GM23338 (cell line): ENCODE measurements around the gene GRIN2A. TPM values are rescaled to one million over a fixed set of nuclear protein-coding genes. Genes with fewer than 3 reads are reported as not detected.

Experiments
- ATAC-seq: fragments of 200-7000 bp; cut with Tn5 transposase; 3 replicates; pipeline ENCODE4 v1.9.1; 2020
- DNase-seq: peaks from one replicate; pipeline ENCODE4 v3.0.0-alpha.2; 2015; ENCODE audit warnings: low spot score
- H2AFZ ChIP-seq: fragments of 200-600 bp; sonication (generic); 2 replicates; pipeline ENCODE4 v1.8.0; 2016; ENCODE audit warnings: antibody characterized with exemption, mild to moderate bottlenecking, moderate library complexity
- H3F3A ChIP-seq: fragments of 200-600 bp; sonication (generic); replicated peaks from 2 replicates; pipeline ENCODE4 v1.8.0; 2017; ENCODE audit warnings: antibody characterized with exemption, mixed run types, low read depth
- H3K27ac ChIP-seq: fragments of 200-600 bp; sonication (generic); 2 replicates; pipeline ENCODE4 v1.6.1; 2016; ENCODE audit warnings: low read depth
- H3K27me3 ChIP-seq: fragments of 200-600 bp; sonication (generic); 2 replicates; pipeline ENCODE4 v1.8.0; 2016; ENCODE audit warnings: mild to moderate bottlenecking, mixed run types, moderate library complexity; ENCODE audit not compliant: insufficient read depth
- H3K36me3 ChIP-seq: fragments of 200-600 bp; sonication (generic); 2 replicates; pipeline ENCODE4 v1.8.0; 2016; ENCODE audit warnings: mild to moderate bottlenecking; ENCODE audit not compliant: insufficient read depth
- H3K4me1 ChIP-seq: fragments of 200-600 bp; sonication (generic); 2 replicates; pipeline ENCODE4 v1.8.0; 2016; ENCODE audit warnings: mild to moderate bottlenecking, moderate library complexity; ENCODE audit not compliant: insufficient read depth
- H3K4me2 ChIP-seq: fragments of 200-600 bp; sonication (generic); 2 replicates; pipeline ENCODE4 v1.7.1; 2017; ENCODE audit warnings: mixed run types
- H3K4me3 ChIP-seq: fragments of 200-600 bp; sonication (generic); 2 replicates; pipeline ENCODE4 v1.6.1; 2016; ENCODE audit warnings: mixed run types
- H3K79me2 ChIP-seq: fragments of 200-600 bp; sonication (generic); replicated peaks from 2 replicates; pipeline ENCODE4 v1.8.0; 2017; ENCODE audit warnings: mild to moderate bottlenecking; ENCODE audit not compliant: insufficient read depth
- H3K9me2 ChIP-seq: fragments of 200-600 bp; sonication (generic); 2 replicates; pipeline ENCODE4 v1.8.0; 2017; ENCODE audit not compliant: insufficient read depth
- H4K20me1 ChIP-seq: fragments of 200-600 bp; sonication (generic); replicated peaks from 2 replicates; pipeline ENCODE4 v1.8.0; 2017; ENCODE audit warnings: mild to moderate bottlenecking; ENCODE audit not compliant: insufficient read depth
- H3K27ac Mint-ChIP-seq: 2 replicates; pipeline ENCODE4 v1.8.0; 2020; ENCODE audit warnings: inconsistent platforms, mild to moderate bottlenecking, moderate library complexity, mixed read lengths
- H3K27me3 Mint-ChIP-seq: 3 replicates; pipeline ENCODE4 v1.8.0; 2022; ENCODE audit warnings: low read depth, mild to moderate bottlenecking, moderate library complexity, mixed read lengths, inconsistent platforms; ENCODE audit not compliant: insufficient read depth, poor library complexity
- H3K36me3 Mint-ChIP-seq: 3 replicates; pipeline ENCODE4 v1.8.0; 2021; ENCODE audit warnings: low read depth, mild to moderate bottlenecking, inconsistent platforms, moderate library complexity, mixed read lengths
- H3K4me1 Mint-ChIP-seq: 3 replicates; pipeline ENCODE4 v1.8.0; 2020; ENCODE audit warnings: mild to moderate bottlenecking, inconsistent platforms, mixed read lengths
- H3K4me3 Mint-ChIP-seq: 3 replicates; pipeline ENCODE4 v1.8.0; 2021; ENCODE audit warnings: moderate library complexity, mild to moderate bottlenecking, inconsistent platforms, mixed read lengths
- H3K9me3 Mint-ChIP-seq: 3 replicates; pipeline ENCODE4 v1.8.0; 2020; ENCODE audit warnings: moderate library complexity, mild to moderate bottlenecking, inconsistent platforms, mixed read lengths
- CREB1 ChIP-seq: fragments of 250-450 bp; sonication (Bioruptor Pico); IDR thresholded peaks from 2 replicates; pipeline ENCODE4 v1.5.0; 2020; ENCODE audit warnings: low read depth, mild to moderate bottlenecking, moderate library complexity
- EZH2 ChIP-seq: fragments of 200-600 bp; sonication (generic); IDR thresholded peaks from one replicate; pipeline ENCODE4 v1.8.0; 2017; ENCODE audit warnings: antibody characterized with exemption, mild to moderate bottlenecking, low read depth; ENCODE audit not compliant: unreplicated experiment
- EZH2phosphoT487 ChIP-seq: fragments of 200-600 bp; sonication (generic); IDR thresholded peaks from one replicate; pipeline ENCODE4 v1.8.1; 2018; ENCODE audit warnings: antibody characterized with exemption; ENCODE audit not compliant: unreplicated experiment
- JUNB ChIP-seq: IDR thresholded peaks from one replicate; pipeline ENCODE4 v1.6.1; 2016; ENCODE audit warnings: antibody characterized with exemption; ENCODE audit not compliant: unreplicated experiment
- NANOG ChIP-seq: IDR thresholded peaks from 2 replicates; pipeline ENCODE4 v1.6.1; 2016; ENCODE audit warnings: antibody characterized with exemption, borderline replicate concordance
- POLR2AphosphoS5 ChIP-seq: IDR thresholded peaks from 2 replicates; pipeline ENCODE4 v1.6.1; 2016; ENCODE audit warnings: antibody characterized with exemption, low read depth
- ZNF114 ChIP-seq: fragments of 250-450 bp; sonication (Bioruptor Pico); IDR thresholded peaks from 2 replicates; pipeline ENCODE4 v1.5.0; 2020; ENCODE audit warnings: mild to moderate bottlenecking, moderate library complexity
- ZNF331 ChIP-seq: fragments of 250-450 bp; sonication (Bioruptor Pico); IDR thresholded peaks from 2 replicates; pipeline ENCODE4 v1.5.0; 2020; ENCODE audit warnings: low read depth, mild to moderate bottlenecking, moderate library complexity
- polyA plus RNA-seq: library from polyadenylated mRNA; unstranded; fragments of >200 nt; fragmentation: Nextera tagmentation; extraction: Ambion mirVana; gene quantifications from 2 replicates; pipeline ENCODE4 v1.2.1, GENCODE V29; 2016
- total RNA-seq: library from RNA; depleted of rRNA; stranded (reverse); fragments of >200 nt; shearing (Covaris generic); gene quantifications from 2 replicates; pipeline ENCODE4 v1.2.3, GENCODE V29; 2014
- TF ChIP-seq, protein P1 (sequence below), 2 experiments: fragments of 200-600 bp in 1 of 2; sonication (generic) in 1 of 2; conservative IDR thresholded peaks; 2 replicates each; pipeline versions ENCODE4 v1.5.1 to v1.6.1; 2016 to 2017; ENCODE audit warnings: antibody characterized with exemption in 2 of 2, low read depth in 2 of 2, mild to moderate bottlenecking in 2 of 2, moderate library complexity in 1 of 2
- TF ChIP-seq, protein P2 (sequence below): IDR thresholded peaks from one replicate; pipeline ENCODE4 v1.6.1; 2018; ENCODE audit warnings: antibody characterized with exemption; ENCODE audit not compliant: unreplicated experiment

Gene GRIN2A
- total and polyA plus RNA-seq, 2 experiments from 2014 or later, result 0.89 to 5.1 TPM

DNA sequence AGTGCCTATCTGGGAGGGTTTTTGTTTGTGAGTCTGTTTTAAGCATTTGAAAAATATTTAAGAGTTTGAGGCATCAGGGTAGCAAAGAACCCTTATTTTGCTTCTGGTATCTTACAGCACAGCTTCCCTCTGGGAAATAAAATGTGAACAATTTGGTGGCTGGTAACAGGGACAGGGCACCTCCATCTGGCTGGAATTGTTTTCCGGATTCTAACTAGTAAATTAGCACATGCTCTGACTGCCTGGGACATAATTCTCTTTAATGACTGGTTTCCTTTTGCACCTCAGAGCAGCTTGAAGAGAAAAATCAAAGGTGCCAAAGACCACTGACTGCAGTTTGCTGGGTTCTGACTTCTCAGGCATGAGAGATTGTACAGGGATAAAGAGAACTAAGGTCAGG lies 469.1 kb downstream of the GRIN2A start:
- H3K9me3 Mint-ChIP-seq, result no peaks in the 10 kb centered on the region; the same call in 1 of the 3 replicates
- Histone ChIP-seq H3K4me2 (no peak overlapping the region), H3K27ac (no peak overlapping the region), H4K20me1 (no peaks in the 10 kb centered on the region), H3K27me3 (no peaks in the 10 kb centered on the region), H3K4me1 (peaks cover 9% of the 10 kb centered on the region), H3K4me3 (no peak overlapping the region), H3K36me3 (no peaks in the 10 kb centered on the region), H3K9me2 (peaks cover 12% of the 10 kb centered on the region; the same call in 1 of the 2 replicates), H2AFZ (peak overlapping the region; percentile 72), H3K79me2 (no peaks in the 10 kb centered on the region), H3F3A (no peaks in the 10 kb centered on the region)
- ATAC-seq (no peak; the same call in 2 of the 3 replicates), DNase-seq (peak; percentile 17)
- peaks cover 9% of the 10 kb centered on the region for H3K4me1 Mint-ChIP-seq
- no peak overlapping the region for H3K4me3 Mint-ChIP-seq
- H3K27ac Mint-ChIP-seq, result no peak overlapping the region
- no peak for TF ChIP-seq EZH2phosphoT487
- TF ChIP-seq, protein P1, sequence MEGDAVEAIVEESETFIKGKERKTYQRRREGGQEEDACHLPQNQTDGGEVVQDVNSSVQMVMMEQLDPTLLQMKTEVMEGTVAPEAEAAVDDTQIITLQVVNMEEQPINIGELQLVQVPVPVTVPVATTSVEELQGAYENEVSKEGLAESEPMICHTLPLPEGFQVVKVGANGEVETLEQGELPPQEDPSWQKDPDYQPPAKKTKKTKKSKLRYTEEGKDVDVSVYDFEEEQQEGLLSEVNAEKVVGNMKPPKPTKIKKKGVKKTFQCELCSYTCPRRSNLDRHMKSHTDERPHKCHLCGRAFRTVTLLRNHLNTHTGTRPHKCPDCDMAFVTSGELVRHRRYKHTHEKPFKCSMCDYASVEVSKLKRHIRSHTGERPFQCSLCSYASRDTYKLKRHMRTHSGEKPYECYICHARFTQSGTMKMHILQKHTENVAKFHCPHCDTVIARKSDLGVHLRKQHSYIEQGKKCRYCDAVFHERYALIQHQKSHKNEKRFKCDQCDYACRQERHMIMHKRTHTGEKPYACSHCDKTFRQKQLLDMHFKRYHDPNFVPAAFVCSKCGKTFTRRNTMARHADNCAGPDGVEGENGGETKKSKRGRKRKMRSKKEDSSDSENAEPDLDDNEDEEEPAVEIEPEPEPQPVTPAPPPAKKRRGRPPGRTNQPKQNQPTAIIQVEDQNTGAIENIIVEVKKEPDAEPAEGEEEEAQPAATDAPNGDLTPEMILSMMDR (conservative IDR thresholded peaks at IDR 0.05; ENCODE audit: low read depth in 2 of 2), result peak in 1 of 2 experiments; percentile 39; a peak in 2 of 4 replicates
- H3K27me3 Mint-ChIP-seq, result peaks cover 2% of the 10 kb centered on the region
- H3K36me3 Mint-ChIP-seq, result no peaks in the 10 kb centered on the region

DNA sequence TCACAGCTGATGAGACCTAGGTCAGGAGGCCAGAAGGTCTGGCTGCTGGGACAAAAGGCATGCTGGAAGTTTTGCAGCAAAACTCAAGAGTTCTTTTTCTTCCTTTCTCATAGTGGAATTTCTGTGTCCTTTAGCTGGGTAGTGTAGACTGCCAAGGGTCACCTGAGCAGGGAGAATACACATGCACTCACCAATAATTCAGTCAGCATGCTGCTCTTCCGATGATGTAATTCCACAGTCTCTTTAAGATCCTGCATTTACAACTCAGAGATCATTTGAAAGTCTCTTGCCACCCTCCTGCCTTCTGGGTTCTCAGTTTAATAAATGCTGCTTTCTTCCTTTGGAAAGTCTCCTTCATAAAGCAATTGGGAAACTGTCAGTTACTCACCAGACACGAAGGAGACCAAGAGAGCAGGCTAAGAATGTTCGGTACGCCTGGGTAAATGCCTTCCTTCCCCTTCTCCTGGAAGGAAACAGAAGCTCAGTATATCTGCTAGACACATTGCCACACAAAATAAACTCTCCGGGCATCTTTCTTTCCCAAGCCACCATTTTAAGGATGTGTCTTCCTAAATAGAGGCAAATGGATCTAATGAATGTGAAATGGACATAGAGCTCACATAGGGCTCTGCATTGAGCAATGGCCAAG lies 473.1 kb downstream of the GRIN2A start:
- TF ChIP-seq ZNF331 (no peak), JUNB (no peak), CREB1 (CRISPR knock-in tag) (no peak)
- no peaks in the 10 kb centered on the region for H3K79me2 ChIP-seq
- DNase-seq, result no peak
- no peak overlapping the region for H3K4me3 Mint-ChIP-seq
- H3K27ac Mint-ChIP-seq, result no peak overlapping the region
- H3K36me3 ChIP-seq, result no peaks in the 10 kb centered on the region
- no peaks in the 10 kb centered on the region for H4K20me1 ChIP-seq
- H3K9me3 Mint-ChIP-seq, result peaks cover 3% of the 10 kb centered on the region; the same call in 1 of the 3 replicates
- H3K36me3 Mint-ChIP-seq, result 0 out of 3 replicates have a peak, but pooled peaks cover 5% of the 10 kb centered on the region
- H3K9me2 ChIP-seq, result peaks cover 14% of the 10 kb centered on the region
- peaks cover 20% of the 10 kb centered on the region for H3K4me1 ChIP-seq
- no peak overlapping the region for H3K4me2 ChIP-seq
- ATAC-seq, result no peak
- peaks cover 16% of the 10 kb centered on the region for H3K4me1 Mint-ChIP-seq
- H3K4me3 ChIP-seq, result no peak overlapping the region
- H3K27ac ChIP-seq, result no peak overlapping the region
- H2AFZ ChIP-seq, result peak overlapping the region; percentile 74; the same call in 1 of the 2 replicates
- no peaks in the 10 kb centered on the region for H3K27me3 ChIP-seq
- peaks cover 2% of the 10 kb centered on the region for H3K27me3 Mint-ChIP-seq
- H3F3A ChIP-seq, result no peaks in the 10 kb centered on the region

DNA sequence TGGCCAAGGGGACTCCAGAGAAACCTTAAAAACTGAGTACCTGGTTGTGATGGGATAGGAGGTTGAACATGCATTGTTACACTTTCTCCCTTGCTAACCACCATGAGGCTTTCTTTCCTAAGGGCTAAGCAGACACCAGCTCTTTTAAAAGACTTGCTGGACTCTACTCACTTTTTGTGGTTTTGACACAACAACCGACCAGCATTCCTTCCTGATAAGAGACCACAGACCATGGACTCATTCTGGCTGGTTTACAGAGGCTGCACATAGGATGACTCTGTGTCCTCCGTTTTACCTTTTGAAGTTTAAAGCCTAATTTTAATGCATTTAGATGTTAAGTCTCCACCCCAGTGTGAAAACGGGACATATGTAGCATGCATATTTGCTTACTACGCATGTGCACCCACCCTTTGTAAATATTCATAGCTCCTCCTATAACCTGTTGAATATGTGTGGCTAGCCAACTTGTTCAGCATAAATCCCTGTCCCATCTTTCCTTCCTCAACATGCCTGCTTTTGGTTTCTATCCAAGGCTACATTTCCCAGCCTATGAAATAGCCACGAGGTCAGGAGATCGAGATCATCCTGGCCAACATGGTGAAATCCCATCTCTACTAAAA lies 475.9 kb downstream of the GRIN2A start:
- no peaks in the 10 kb centered on the region for H3F3A ChIP-seq
- 0 out of 3 replicates have a peak, but pooled peaks cover 5% of the 10 kb centered on the region for H3K36me3 Mint-ChIP-seq
- H3K27ac ChIP-seq, result no peak overlapping the region
- H4K20me1 ChIP-seq, result no peaks in the 10 kb centered on the region
- H3K27ac Mint-ChIP-seq, result no peak overlapping the region
- H3K9me2 ChIP-seq, result peaks cover 14% of the 10 kb centered on the region
- peaks cover 13% of the 10 kb centered on the region for H3K4me1 Mint-ChIP-seq
- H3K9me3 Mint-ChIP-seq, result peaks cover 3% of the 10 kb centered on the region; the same call in 2 of the 3 replicates
- H3K79me2 ChIP-seq, result no peaks in the 10 kb centered on the region
- H3K27me3 ChIP-seq, result no peaks in the 10 kb centered on the region
- H3K4me3 Mint-ChIP-seq, result no peak overlapping the region
- no peak overlapping the region for H3K4me3 ChIP-seq
- no peak overlapping the region for H3K4me2 ChIP-seq
- H3K36me3 ChIP-seq, result no peaks in the 10 kb centered on the region
- H2AFZ ChIP-seq, result no peak overlapping the region
- peaks cover 4% of the 10 kb centered on the region for H3K27me3 Mint-ChIP-seq
- DNase-seq, result no peak
- ATAC-seq, result no peak
- H3K4me1 ChIP-seq, result peaks cover 23% of the 10 kb centered on the region
- TF ChIP-seq NANOG, result no peak
- TF ChIP-seq EZH2phosphoT487, result no peak
- TF ChIP-seq CREB1 (CRISPR knock-in tag), result no peak
- TF ChIP-seq JUNB, result no peak
- TF ChIP-seq EZH2, result no peak
- TF ChIP-seq, protein P1 (conservative IDR thresholded peaks at IDR 0.05; ENCODE audit: low read depth in 2 of 2), result no peak
- no peak for TF ChIP-seq POLR2AphosphoS5
- TF ChIP-seq, protein P2, sequence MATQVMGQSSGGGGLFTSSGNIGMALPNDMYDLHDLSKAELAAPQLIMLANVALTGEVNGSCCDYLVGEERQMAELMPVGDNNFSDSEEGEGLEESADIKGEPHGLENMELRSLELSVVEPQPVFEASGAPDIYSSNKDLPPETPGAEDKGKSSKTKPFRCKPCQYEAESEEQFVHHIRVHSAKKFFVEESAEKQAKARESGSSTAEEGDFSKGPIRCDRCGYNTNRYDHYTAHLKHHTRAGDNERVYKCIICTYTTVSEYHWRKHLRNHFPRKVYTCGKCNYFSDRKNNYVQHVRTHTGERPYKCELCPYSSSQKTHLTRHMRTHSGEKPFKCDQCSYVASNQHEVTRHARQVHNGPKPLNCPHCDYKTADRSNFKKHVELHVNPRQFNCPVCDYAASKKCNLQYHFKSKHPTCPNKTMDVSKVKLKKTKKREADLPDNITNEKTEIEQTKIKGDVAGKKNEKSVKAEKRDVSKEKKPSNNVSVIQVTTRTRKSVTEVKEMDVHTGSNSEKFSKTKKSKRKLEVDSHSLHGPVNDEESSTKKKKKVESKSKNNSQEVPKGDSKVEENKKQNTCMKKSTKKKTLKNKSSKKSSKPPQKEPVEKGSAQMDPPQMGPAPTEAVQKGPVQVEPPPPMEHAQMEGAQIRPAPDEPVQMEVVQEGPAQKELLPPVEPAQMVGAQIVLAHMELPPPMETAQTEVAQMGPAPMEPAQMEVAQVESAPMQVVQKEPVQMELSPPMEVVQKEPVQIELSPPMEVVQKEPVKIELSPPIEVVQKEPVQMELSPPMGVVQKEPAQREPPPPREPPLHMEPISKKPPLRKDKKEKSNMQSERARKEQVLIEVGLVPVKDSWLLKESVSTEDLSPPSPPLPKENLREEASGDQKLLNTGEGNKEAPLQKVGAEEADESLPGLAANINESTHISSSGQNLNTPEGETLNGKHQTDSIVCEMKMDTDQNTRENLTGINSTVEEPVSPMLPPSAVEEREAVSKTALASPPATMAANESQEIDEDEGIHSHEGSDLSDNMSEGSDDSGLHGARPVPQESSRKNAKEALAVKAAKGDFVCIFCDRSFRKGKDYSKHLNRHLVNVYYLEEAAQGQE, result no peak
- TF ChIP-seq ZNF331, result no peak
- TF ChIP-seq ZNF114 (CRISPR knock-in tag), result no peak
